ENCODE measurements around the gene YPEL2. TPM values are rescaled to one million over a fixed set of nuclear protein-coding genes. Genes with fewer than 3 reads are reported as not detected.
"Not testable (repeated sequence)": the region's sequence is repeated elsewhere in the genome, so short reads cannot be mapped to it uniquely, and the experiment has no call there.

YPEL2 gene
- total and polyA plus RNA-seq, 2 of the 13 experiments (the other 11 are each of a cell fraction or from before 2014, with no cell fraction given), result 8.5 to 21.1 TPM

GRCh38 chr17:59290302-59290998, 41.0 kb upstream of the YPEL2 start (continued):
- TF ChIP-seq USF2 (IDR thresholded peaks at IDR 0.05; ENCODE audit: low read depth, low read length), result not testable (repeated sequence)
- TF ChIP-seq USF2 (CRISPR knock-in tag; IDR thresholded peaks at IDR 0.05; ENCODE audit: borderline replicate concordance) (0 out of 2 replicates have a peak, but pooled peaks have one; percentile 31), ZNF124 (CRISPR knock-in tag; IDR thresholded peaks at IDR 0.05) (peak; percentile 21; the same call in 1 of the 2 replicates), TBX2 (CRISPR knock-in tag; IDR thresholded peaks at IDR 0.05; ENCODE audit: borderline replicate concordance) (peak; percentile 53; the same call in 1 of the 2 replicates), ZNF747 (CRISPR knock-in tag; IDR thresholded peaks at IDR 0.05; ENCODE audit: borderline replicate concordance) (0 out of 2 replicates have a peak, but pooled peaks have one; percentile 18), GATAD2A (CRISPR knock-in tag; IDR thresholded peaks at IDR 0.05) (peak; percentile 44), SPEN (CRISPR knock-in tag; IDR thresholded peaks at IDR 0.05; ENCODE audit: low read depth) (0 out of 2 replicates have a peak, but pooled peaks have one; percentile 8), ZMAT3 (CRISPR knock-in tag; conservative IDR thresholded peaks at IDR 0.05) (0 out of 2 replicates have a peak, but pooled peaks have one; percentile 23), ZNF879 (CRISPR knock-in tag; IDR thresholded peaks at IDR 0.05) (0 out of 2 replicates have a peak, but pooled peaks have one; percentile 57), KDM3A (CRISPR knock-in tag; IDR thresholded peaks at IDR 0.05; ENCODE audit: low read depth) (peak; percentile 48; the same call in 1 of the 2 replicates), MIXL1 (CRISPR knock-in tag; IDR thresholded peaks at IDR 0.05) (peak; percentile 16; the same call in 1 of the 2 replicates), TOE1 (CRISPR knock-in tag; IDR thresholded peaks at IDR 0.05) (0 out of 2 replicates have a peak, but pooled peaks have one; percentile 31)

GRCh38 chr17:59292174-59292523, 39.3 kb upstream of the YPEL2 start:
- Histone ChIP-seq H2AFZ (ENCODE audit: low read length) (no peak overlapping the region), H3K27me3 (ENCODE audit: control insufficient read depth in 1 of 2, insufficient read depth in 2 of 2, low read length in 2 of 2) (no peaks in the 10 kb centered on the region), H3K79me2 (ENCODE audit: insufficient read depth, low read length) (no peaks in the 10 kb centered on the region), H3K9ac (ENCODE audit: insufficient read depth, low read depth, low read length) (no peak overlapping the region), H3K4me1 (ENCODE audit: insufficient read depth, low read length) (peaks cover 51% of the 10 kb centered on the region), H3K27ac (ENCODE audit: extremely low read length, insufficient read depth, low read length) (no peak overlapping the region), H3K9me3 (ENCODE audit: low read length) (no peaks in the 10 kb centered on the region), H3K4me3 (replicated peaks in 1 of 3; ENCODE audit: insufficient read depth in 1 of 3, low read depth in 2 of 3, low read length in 3 of 3) (no peak overlapping the region), H3K36me3 (replicated peaks in 1 of 2; ENCODE audit: control insufficient read depth in 1 of 2, insufficient read depth in 2 of 2, low read length in 2 of 2) (no peaks in the 10 kb centered on the region), H3K4me2 (ENCODE audit: low read depth, low read length) (no peak overlapping the region), H4K20me1 (ENCODE audit: insufficient read depth, low read length) (no peaks in the 10 kb centered on the region)
- ChIA-PET CTCF (ENCODE audit: low intra/inter-chr PET ratio, low total read pairs) (no interaction called here), POLR2A (no interaction called here)
- intact Hi-C loops (cut with micrococcal nuclease; ENCODE audit: unreplicated experiment), result no loop called here
- in situ Hi-C loops (cut with HindIII; ENCODE audit: extremely low pct_ligation_motif_present, low pct_unique_long_range_greater_than_20kb), result no loop called here
- WGBS (ENCODE audit: low lambda C conversion rate), result 56% methylated on average over 1 of the region's 1 CpG
- BruUV-seq (replicated peaks), result no TSS peak
- ATAC-seq, result no peak
- no peak for FAIRE-seq
- DNase-seq (ENCODE audit: low spot score), result no peak
- TF ChIP-seq SKI (IDR thresholded peaks at IDR 0.05; ENCODE audit: partially characterized antibody) (no peak), PAXIP1 (CRISPR knock-in tag; conservative IDR thresholded peaks at IDR 0.05) (0 out of 2 replicates have a peak, but pooled peaks have one; percentile 20), ZNF770 (CRISPR knock-in tag; IDR thresholded peaks at IDR 0.05) (peak; percentile 79)
